MM.1S (cell line): ENCODE measurements around the gene RPS19BP1.

ENCODE experiments used
- EZH2phosphoT487 ChIP-seq: fragments of 300-600 bp; sonication (generic); IDR thresholded peaks from 2 replicates; pipeline ENCODE4 v1.6.1; 2018; ENCODE audit warnings: antibody characterized with exemption, low read length
- TF ChIP-seq, protein P1 (sequence below): fragments of 300-600 bp; sonication (generic); IDR thresholded peaks from 2 replicates; pipeline ENCODE4 v1.5.1; 2016; ENCODE audit warnings: antibody characterized with exemption, low read length, mixed read lengths

DNA sequence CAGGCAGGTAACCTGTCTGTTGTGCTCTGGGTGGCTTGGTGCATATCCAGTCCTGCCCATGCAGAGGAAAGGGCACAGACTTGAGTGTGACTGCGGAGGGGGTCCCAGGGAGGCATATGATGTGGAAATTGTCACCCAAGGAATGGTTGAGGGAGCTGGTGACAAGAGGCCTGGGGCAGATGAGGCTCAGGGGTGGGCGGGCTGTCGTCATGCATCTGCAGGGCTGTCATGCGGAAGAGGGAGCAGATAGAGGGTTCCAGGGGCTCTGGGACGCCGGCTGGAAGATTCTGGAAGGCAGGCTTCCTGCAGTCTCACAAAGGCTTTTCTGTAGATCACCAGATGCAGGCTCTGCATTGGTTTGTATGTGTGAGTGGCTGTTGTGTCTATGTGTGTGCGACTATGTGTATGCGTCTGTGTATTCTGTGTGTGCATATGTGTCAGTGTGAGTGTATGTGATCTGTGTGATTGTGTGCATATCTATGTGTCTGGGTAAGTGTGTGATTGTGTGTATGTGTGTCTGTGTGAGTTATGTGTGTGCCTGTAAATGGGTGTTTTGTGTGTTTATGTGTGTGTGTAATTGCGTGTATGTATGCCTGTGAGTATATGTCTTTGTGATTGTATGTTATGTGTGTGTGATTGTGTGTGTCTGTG, 30.4 kb upstream of the RPS19BP1 start:
- TF ChIP-seq, protein P1, sequence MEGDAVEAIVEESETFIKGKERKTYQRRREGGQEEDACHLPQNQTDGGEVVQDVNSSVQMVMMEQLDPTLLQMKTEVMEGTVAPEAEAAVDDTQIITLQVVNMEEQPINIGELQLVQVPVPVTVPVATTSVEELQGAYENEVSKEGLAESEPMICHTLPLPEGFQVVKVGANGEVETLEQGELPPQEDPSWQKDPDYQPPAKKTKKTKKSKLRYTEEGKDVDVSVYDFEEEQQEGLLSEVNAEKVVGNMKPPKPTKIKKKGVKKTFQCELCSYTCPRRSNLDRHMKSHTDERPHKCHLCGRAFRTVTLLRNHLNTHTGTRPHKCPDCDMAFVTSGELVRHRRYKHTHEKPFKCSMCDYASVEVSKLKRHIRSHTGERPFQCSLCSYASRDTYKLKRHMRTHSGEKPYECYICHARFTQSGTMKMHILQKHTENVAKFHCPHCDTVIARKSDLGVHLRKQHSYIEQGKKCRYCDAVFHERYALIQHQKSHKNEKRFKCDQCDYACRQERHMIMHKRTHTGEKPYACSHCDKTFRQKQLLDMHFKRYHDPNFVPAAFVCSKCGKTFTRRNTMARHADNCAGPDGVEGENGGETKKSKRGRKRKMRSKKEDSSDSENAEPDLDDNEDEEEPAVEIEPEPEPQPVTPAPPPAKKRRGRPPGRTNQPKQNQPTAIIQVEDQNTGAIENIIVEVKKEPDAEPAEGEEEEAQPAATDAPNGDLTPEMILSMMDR: no peak
- no peak for TF ChIP-seq EZH2phosphoT487
